Endodermal cell (in vitro differentiated cells): ENCODE measurements around the gene TEC. TPM values are rescaled to one million over a fixed set of nuclear protein-coding genes. Genes with fewer than 3 reads are reported as not detected.

Source experiments
- DNase-seq: peaks from one replicate; pipeline ENCODE4 v3.0.0-alpha.2; 2017
- H3K27ac ChIP-seq: 2 replicates; pipeline ENCODE4 v1.5.1; 2013; ENCODE audit warnings: mild to moderate bottlenecking, low read depth, low read length, moderate library complexity
- H3K27me3 ChIP-seq: 2 replicates; pipeline ENCODE4 v1.6.1; 2013; ENCODE audit warnings: mild to moderate bottlenecking, low read length, moderate library complexity; ENCODE audit not compliant: insufficient read depth, control insufficient read depth, poor library complexity, severe bottlenecking
- H3K36me3 ChIP-seq: 2 replicates; pipeline ENCODE4 v1.7.0; 2013; ENCODE audit warnings: mild to moderate bottlenecking, low read length, moderate library complexity; ENCODE audit not compliant: control insufficient read depth, insufficient read depth
- H3K4me1 ChIP-seq: one replicate; pipeline ENCODE4 v1.7.0; 2013; ENCODE audit warnings: low read length; ENCODE audit not compliant: control insufficient read depth, insufficient read depth
- H3K4me3 ChIP-seq: 2 replicates; pipeline ENCODE4 v1.5.1; 2013; ENCODE audit warnings: mild to moderate bottlenecking, low read length, moderate library complexity
- H3K9ac ChIP-seq: 2 replicates; pipeline ENCODE4 v1.6.1; 2013; ENCODE audit warnings: mild to moderate bottlenecking, low read length, moderate library complexity; ENCODE audit not compliant: poor library complexity, severe bottlenecking; ENCODE audit errors: extremely low read depth
- H3K9me3 ChIP-seq: 2 replicates; pipeline ENCODE4 v1.6.1; 2013; ENCODE audit warnings: mild to moderate bottlenecking, low read length, moderate library complexity; ENCODE audit not compliant: control insufficient read depth
- H3K27ac Mint-ChIP-seq: 2 replicates; pipeline ENCODE4 v1.8.0; 2020; ENCODE audit warnings: mixed read lengths
- H3K27me3 Mint-ChIP-seq: 2 replicates; pipeline ENCODE4 v1.8.0; 2021; ENCODE audit warnings: mild to moderate bottlenecking, mixed read lengths; ENCODE audit not compliant: insufficient read depth
- H3K36me3 Mint-ChIP-seq: 2 replicates; pipeline ENCODE4 v1.8.0; 2020; ENCODE audit warnings: low read depth, mixed read lengths
- H3K4me1 Mint-ChIP-seq: 2 replicates; pipeline ENCODE4 v1.8.0; 2020; ENCODE audit warnings: mixed read lengths
- H3K4me3 Mint-ChIP-seq: 2 replicates; pipeline ENCODE4 v1.8.0; 2020; ENCODE audit warnings: mild to moderate bottlenecking, moderate library complexity, mixed read lengths
- H3K9me3 Mint-ChIP-seq: 2 replicates; pipeline ENCODE4 v1.8.0; 2020; ENCODE audit warnings: mild to moderate bottlenecking, mixed read lengths
- CTCF ChIP-seq: fragments of 200-600 bp; sonication (generic); conservative IDR thresholded peaks from 2 replicates; pipeline ENCODE4 v1.5.0; 2021; ENCODE audit warnings: antibody characterized with exemption, mild to moderate bottlenecking
- WGBS, 2 experiments: methylation state at CpG; one replicate each; pipeline versions ENCODE4 v1.1.5 to v1.1.7; 2013; ENCODE audit warnings: missing lambda C conversion rate in 2 of 2, mixed read lengths in 1 of 2; ENCODE audit not compliant: insufficient coverage in 1 of 2, insufficient read length in 1 of 2; 5-methylcytosine and 5-hydroxymethylcytosine counted together
- total RNA-seq, 2 donors: library from RNA; stranded (reverse); fragmentation: NEBNext Ultra II Directional in 1 of 2; extraction: Animal tissue kit (Norgen Biotek cat#: 25700) in 1 of 2; gene quantifications; 2 replicates in 1 of 2; 3 replicates in 1 of 2; pipeline ENCODE4 v1.2.1, GENCODE V29; 2021

TEC gene
- total RNA-seq, 2 donors from 2014 or later, result 3.8 to 5.4 TPM

- Mint-ChIP-seq H3K4me1 (no peaks in the 10 kb centered on the region), H3K4me3 (no peak overlapping the region), H3K27ac (no peak overlapping the region), H3K9me3 (no peaks in the 10 kb centered on the region), H3K27me3 (no peaks in the 10 kb centered on the region), H3K36me3 (no peaks in the 10 kb centered on the region)
- WGBS, 2 experiments, result 100% methylated on average over 1 of the region's 1 CpG; no CpG with 5 or more reads in 1 of the 2 experiments
- Histone ChIP-seq H3K4me1 (no peaks in the 10 kb centered on the region), H3K27me3 (no peaks in the 10 kb centered on the region), H3K9me3 (no peaks in the 10 kb centered on the region), H3K36me3 (no peaks in the 10 kb centered on the region), H3K27ac (no peak overlapping the region), H3K4me3 (no peak overlapping the region), H3K9ac (no peak overlapping the region)
- DNase-seq, result no peak
- no peak for TF ChIP-seq CTCF
Measured at GRCh38 chr4:48194971-48195370, 74.7 kb downstream of the TEC start.

GRCh38 chr4:48193921-48194468, 75.6 kb downstream of the TEC start:
- Histone ChIP-seq H3K36me3 (no peaks in the 10 kb centered on the region), H3K27ac (no peak overlapping the region), H3K4me1 (no peaks in the 10 kb centered on the region), H3K9me3 (no peaks in the 10 kb centered on the region), H3K4me3 (no peak overlapping the region), H3K27me3 (no peaks in the 10 kb centered on the region), H3K9ac (no peak overlapping the region)
- H3K4me1 Mint-ChIP-seq, result no peaks in the 10 kb centered on the region
- DNase-seq, result no peak
- H3K9me3 Mint-ChIP-seq, result no peaks in the 10 kb centered on the region
- no peak overlapping the region for H3K27ac Mint-ChIP-seq
- H3K36me3 Mint-ChIP-seq, result no peaks in the 10 kb centered on the region
- WGBS, 2 experiments, result 95 to 100% methylated on average over 2 to 3 of the region's 3 CpGs
- no peak overlapping the region for H3K4me3 Mint-ChIP-seq
- H3K27me3 Mint-ChIP-seq, result no peaks in the 10 kb centered on the region
- TF ChIP-seq CTCF, result no peak

DNA sequence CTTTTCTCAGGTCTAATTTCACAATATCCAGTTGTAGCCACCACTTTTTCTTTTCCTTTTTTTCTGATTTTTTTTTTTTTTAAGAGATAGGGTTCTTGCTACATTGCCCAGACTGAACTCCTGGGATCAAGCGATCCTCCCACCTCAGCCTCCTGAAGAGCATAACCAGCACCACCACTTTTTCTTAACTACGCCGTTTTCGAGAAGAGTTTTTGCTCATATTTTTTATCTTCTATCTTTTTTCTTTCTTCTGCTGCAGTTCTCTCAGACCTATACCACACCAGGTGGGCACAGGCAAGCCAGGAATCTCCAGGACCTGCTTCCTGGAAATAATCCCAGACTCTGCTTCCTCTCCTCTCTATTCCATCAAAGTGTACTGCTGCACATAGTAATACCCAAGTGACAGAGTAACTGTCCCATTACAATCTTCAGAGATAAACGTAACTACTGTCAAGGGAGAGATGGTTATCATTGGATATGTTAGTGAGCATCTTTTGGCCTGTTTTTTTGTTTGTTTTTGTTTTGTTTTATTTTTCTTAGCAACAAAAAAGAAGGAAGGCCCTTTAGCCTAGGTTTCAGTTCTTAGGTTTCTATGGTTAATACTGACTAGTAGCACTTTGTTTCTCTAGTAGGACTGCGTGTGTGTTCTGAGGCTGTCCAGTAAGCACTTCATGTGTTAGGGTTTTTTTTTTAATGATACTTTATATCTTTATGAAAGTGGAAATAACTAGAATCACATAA, 76.4 kb downstream of the TEC start:
- Histone ChIP-seq H3K4me1 (no peaks in the 10 kb centered on the region), H3K9ac (no peak overlapping the region), H3K27ac (no peak overlapping the region), H3K9me3 (no peaks in the 10 kb centered on the region), H3K36me3 (no peaks in the 10 kb centered on the region), H3K4me3 (no peak overlapping the region), H3K27me3 (no peaks in the 10 kb centered on the region)
- no peaks in the 10 kb centered on the region for H3K9me3 Mint-ChIP-seq
- H3K27ac Mint-ChIP-seq, result no peak overlapping the region
- no peak for DNase-seq
- 90 to 95% methylated on average over 4 to 5 of the region's 6 CpGs for WGBS, 2 experiments
- H3K4me3 Mint-ChIP-seq, result no peak overlapping the region
- no peaks in the 10 kb centered on the region for H3K36me3 Mint-ChIP-seq
- no peaks in the 10 kb centered on the region for H3K27me3 Mint-ChIP-seq
- no peak for TF ChIP-seq CTCF
- H3K4me1 Mint-ChIP-seq, result no peaks in the 10 kb centered on the region
